ENCODE results near the gene OR5D16.
"Not testable (repeated sequence)": the region's sequence is repeated elsewhere in the genome, so short reads cannot be mapped to it uniquely, and the experiment has no call there.

Gene OR5D16
- total RNA-seq = 0 reads per million in 4 donors

DNA sequence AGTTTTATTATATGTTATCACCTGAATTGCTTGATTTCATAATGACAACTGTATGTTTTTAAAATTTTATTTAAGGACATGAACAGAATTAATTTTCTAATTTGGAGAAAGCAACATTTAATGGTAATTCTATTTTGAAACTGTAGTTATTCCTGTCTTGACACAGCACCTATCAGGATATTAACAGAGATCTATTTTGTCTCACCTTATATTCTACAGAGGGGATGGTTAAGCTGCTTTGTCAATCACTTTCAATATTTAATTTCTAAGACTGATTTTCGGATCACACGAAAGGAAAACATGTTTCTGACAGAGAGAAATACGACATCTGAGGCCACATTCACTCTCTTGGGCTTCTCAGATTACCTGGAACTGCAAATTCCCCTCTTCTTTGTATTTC lies at the start of gene OR5D16:
OR5D16 (plus strand) TSS at position 301 of the 400 bp plus-strand sequence; CDS start at position 301, 0 bp downstream.
- DNase-seq = no peak

DNA sequence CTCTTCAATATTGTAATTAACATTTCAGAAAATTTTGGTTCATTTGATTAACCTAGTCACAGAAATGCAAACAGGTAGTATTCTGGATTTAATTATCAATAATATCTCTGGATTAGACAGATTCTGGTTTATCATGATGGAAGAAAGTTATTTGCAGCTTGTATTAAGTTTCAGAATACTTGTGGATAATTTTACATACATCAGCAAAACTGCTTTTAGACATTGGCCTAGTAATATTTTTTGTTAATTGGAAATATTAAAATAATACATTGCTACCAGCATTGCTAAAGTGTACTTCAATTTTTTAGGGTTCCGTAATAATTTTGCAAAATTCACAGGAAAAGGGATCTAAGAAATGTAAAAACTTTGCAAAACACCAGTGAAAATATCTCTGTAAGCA lies 46.9 kb upstream of the OR5D16 start:
- no peak for DNase-seq

DNA sequence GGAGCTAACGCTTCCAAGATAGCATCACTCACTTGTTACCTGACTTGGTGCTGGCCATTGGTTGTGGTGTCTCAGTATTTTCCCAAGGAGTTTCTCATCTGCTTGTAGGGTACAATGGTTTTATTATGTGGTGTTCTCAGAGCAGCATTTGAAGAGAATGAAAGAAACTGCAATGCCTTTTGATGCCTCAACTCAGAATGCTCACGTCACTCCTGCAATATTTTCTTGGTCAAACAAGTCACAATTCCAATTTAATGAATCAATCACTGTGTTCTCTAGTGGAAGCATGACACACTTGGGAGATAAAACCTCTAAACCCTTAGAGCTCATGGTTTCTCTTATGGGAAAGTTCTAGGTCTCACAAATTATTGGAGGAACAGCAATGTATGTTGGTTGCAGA lies 45.2 kb upstream of the OR5D16 start:
- DNase-seq = no peak

DNA sequence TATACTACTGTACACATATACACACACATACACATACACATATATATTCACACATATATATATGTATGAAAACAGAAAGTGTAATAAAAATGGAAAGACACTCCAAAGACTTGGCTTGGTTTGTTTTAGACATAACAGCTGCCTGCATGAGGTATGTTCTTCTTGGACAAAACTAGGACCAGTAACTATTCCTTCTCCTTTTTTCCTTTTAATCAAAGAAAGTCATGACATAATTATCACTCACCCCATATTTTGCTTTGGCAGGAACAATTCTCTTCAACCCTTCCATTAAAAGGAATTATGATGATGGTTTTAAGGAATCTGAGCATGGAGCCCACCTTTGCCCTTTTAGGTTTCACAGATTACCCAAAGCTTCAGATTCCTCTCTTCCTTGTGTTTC lies 43.3 kb upstream of the OR5D16 start, which contains the start of gene OR5D14:
OR5D14 (plus strand) TSS at position 301 of the 400 bp plus-strand sequence; CDS start at position 301, 0 bp downstream.
- DNase-seq = no peak

DNA sequence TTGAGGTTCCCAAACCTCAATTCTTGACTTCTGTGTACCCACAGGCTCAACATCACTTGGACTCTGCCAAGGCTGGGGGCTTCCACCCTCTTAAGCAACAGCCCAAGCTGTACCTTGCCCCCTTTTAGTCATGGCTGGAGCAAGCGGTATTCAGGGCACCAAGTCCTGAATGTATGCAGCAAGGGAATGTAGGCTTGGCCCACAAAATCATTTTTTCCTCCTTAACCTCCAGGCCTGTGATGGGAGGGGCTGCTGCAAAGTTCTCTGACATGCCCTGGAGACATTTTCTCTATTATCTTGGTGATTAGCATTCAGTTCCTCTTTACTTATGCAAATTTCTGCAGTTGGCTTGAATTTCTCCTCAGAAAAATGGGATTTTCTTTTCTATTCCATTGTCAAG lies 32.3 kb upstream of the OR5D16 start:
- no peak for DNase-seq

DNA sequence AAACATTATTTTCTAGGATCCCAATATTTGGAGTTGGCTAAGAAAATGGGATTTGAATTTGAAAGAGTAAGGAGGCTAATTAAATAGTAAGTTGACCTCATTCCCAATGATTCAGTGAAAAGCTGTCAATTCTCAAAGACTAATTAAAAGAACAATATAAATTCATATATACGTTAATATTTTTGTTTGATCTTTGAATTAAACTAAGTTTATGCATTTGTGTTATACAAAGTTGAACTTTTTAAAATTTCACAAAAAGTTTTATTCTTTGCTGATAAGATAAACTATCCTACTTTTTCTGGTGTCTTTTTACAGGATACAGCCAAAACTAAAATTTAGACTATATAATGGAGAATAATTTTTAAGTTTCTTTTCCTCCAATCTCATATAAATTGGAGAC lies 27.5 kb upstream of the OR5D16 start, which contains the start of gene OR5L1:
OR5L1 (plus strand) TSS at position 301 of the 400 bp plus-strand sequence. CDS start 100 bp downstream, outside the sequence.
- no peak for DNase-seq

DNA sequence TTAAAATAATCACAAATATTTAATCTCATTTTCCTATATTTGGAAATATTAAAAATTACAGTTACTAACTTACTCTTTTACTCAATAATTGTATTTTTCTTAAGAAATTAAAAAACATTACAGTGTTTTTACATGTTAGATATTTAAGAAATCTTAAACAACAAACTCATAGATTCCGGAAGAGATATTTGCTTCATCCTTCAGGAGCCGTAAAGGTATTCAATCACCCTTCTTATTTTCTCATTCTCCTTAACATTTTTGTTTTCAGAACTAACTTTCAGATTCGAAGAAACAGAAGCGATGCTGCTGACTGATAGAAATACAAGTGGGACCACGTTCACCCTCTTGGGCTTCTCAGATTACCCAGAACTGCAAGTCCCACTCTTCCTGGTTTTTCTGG lies 19.2 kb upstream of the OR5D16 start, which contains the start of gene OR5D18:
OR5D18 (plus strand) TSS at position 301 of the 400 bp plus-strand sequence; CDS start at position 301, 0 bp downstream.
- no peak for DNase-seq

DNA sequence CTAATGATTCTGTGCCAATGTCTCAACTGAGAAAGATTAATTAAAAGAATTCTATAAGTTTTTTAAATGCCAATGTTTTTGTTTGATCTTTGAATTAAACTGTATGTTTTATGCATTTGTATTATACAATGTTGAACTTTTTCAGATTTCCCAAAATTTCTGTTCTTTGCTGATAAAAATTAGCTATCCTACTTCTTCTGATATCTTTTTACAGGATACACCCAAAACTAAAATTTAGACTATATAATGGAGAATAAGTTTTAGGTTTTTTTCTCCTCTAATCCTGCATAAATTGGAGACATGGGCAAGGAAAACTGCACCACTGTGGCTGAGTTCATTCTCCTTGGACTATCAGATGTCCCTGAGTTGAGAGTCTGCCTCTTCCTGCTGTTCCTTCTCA lies 11.6 kb upstream of the OR5D16 start, which contains the start of gene OR5L2:
OR5L2 (plus strand) TSS at position 301 of the 400 bp plus-strand sequence; CDS start at position 301, 0 bp downstream.
- no peak for DNase-seq

DNA sequence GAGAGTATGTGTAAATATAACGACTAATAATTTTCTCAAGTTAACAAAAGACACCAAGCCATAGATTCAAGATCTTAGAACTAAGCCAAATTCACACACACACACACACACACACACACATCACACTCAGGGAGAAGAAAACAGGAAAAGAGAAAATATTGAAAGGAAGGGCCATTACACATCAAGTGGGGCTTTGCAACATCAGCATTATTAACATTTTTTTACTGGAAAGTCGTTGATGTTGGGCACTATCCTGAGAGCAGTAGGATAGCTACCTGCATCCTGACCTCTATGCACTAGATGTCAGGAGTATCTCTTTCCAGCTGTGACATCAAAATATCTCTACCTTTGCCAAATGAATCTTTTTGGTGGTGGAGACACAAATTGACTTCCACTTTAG lies 8.9 kb downstream of the OR5D16 start:
- no peak for DNase-seq

DNA sequence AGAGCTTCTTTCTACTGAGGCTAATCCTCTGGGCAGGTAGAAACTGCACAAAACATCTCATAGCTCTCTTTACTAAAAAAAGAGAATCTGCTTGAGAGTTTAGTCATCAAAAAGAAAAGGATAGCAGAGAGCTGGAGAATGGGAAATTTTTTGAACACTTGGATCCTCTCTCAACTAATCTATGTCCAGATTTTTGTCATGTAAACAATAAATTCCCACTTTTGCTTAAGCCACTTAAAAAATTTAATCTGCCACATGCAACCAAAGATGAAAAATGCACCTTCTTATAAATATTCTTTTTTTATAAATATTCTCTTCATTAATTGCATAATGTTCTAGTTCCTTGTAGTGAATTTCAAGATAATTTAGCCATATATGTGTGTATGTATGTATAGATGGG lies 10.5 kb downstream of the OR5D16 start:
- DNase-seq = no peak

DNA sequence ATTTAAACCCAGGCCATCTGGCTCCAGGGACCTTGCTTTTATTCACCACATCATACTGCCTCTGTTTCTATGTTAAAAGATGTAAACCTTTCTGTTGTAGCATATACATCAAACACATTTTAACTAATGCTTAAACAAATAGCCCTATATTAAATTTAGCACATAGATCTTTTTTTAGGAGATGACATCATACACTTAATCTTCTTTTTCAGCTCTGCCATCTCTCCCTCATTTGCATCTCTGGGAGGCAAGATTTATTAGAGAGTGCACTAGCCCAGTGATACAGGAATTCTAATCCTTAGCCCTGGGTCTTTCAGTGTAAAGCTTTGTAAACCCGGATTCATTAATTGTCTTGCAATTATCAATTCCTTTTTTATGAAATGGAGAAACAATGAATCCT lies 13.6 kb downstream of the OR5D16 start:
- DNase-seq = no peak

DNA sequence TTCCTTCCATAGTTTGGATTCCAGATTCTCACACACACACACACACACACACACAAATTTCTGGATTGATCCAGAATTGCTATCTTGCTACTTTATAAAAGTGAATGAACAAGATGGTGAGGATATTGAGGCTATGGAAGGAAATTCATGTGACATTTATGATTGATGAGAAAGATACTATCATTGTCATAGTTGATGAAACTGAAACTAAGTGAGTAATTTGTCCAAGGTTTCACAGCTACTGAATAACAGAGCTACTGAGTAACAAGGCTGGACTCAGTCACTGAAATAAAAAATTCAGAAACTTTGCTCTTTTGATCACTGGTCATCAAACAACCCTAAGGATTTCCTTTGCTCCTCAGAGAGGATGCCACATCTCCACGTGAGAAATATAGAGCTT lies 16.2 kb downstream of the OR5D16 start:
- no peak for DNase-seq

DNA sequence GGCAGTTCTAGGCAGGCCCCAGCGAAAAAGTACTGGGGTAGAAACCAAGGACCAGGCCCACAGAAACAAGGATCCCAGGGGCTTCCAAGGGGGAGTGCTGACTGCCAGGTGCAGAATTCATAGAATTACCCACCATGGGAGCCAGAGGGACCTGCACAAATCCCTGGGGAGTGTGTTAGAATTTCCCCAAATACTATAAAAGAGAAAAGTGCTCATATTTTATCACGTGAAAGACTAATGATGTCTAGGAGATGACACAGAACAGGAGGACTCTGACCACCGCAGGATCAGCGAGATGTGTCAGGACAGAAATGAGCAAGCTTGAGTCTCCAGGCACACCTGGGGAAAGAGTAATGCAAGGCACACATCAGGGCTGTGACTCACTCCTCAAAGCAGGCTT lies 28.8 kb downstream of the OR5D16 start:
- not testable (repeated sequence) for DNase-seq

DNA sequence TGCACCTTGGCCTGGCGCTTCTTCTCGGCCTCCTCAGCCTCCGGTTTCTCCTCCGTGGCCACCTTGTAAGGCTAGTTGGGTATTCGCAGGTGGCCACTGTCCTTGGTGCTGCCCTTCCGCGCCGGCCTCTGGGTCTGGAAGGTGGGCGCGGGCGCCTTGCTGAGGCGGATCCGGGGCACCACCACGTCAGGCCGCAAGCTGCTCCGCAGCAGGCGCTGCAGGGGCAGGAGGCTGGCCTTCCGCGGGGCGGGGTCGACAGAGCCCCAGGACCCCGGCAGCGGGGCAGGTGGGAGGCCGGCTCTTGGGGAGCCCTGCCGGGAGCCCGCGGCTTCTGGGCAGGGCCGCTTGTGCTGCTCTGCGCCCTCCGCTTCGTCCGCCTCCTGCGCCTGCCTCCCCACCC lies 34.2 kb downstream of the OR5D16 start:
- not testable (repeated sequence) for DNase-seq

DNA sequence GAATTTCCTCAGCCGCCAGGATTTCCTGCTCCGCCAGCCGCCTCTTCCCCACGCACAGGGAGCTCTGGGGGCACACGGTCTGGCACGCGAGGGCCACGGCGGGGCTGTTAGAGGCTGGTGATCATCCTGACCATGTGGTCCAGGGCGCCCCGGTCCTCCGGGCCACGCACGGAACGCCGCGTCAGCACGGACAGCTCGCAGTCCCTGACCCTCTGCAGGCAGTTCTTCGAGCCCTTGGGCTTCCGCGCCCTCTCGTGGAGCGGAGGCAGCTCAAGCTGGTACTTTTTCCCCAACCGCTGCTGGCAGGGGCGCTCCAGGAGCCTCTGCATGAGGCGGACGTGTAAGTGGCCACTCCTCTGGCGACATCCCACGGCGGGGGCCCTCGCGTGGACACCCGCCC lies 34.6 kb downstream of the OR5D16 start:
- not testable (repeated sequence) for DNase-seq

DNA sequence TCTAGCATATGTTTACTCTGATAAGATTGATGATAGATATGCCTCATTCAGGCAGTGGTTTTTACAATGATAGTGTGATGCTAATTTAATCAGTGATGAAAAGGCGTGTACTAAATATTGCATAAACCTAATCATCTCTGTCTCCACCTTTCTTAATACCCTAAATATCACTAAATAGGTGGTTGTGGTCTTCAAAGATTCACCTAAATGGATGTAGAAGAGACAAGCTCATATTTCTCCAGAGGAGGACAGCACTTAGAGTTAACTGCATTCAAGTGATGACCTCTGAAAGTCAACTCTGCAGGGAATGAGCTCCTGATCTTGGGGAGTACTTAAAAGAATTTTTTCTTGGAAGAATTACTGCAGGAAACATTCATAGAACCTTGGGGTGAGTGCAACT lies 44.4 kb downstream of the OR5D16 start, which contains the start of gene TRIM51:
TRIM51 (plus strand) TSS at position 301 of the 400 bp plus-strand sequence. CDS start 2,132 bp downstream, outside the sequence.
- DNase-seq = not testable (repeated sequence)

DNA sequence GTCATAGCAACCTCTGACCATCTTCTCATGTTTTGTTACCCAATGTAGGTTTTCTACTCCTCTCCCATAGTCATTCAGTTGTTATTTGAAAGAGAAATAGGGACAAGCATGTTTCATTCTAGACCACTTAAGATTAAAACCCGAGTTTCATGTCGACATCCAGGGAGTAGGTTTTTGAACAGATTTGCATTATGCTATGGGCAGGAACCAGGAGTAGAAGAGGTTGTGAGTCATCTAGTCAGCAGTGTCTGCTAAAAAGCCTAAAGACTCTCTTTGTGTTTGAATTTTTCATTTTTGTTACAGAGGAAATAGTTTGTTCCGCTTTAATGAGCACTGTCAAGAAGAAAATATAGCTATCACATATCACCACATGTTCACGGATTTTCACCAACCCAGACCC lies 46.4 kb downstream of the OR5D16 start:
- DNase-seq = not testable (repeated sequence)

DNA sequence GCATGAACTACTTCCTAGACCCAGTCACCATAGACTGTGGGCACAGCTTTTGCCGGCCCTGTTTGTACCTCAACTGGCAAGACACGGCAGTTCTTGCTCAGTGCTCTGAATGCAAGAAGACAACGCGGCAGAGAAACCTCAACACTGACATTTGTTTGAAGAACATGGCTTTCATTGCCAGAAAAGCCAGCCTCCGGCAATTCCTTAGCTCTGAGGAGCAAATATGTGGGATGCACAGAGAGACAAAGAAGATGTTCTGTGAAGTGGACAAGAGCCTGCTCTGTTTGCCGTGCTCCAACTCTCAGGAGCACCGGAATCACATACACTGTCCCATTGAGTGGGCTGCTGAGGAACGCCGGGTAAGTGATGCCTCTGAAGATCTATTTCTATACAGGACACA lies 46.9 kb downstream of the OR5D16 start:
- DNase-seq = not testable (repeated sequence)

Data from T-helper 1 cell (primary cell).